GM12878 (cell line): ENCODE data around the gene CPB2. TPM values are rescaled to one million over a fixed set of nuclear protein-coding genes. Genes with fewer than 3 reads are reported as not detected.

Source experiments
- ATAC-seq: fragments of 200-7000 bp; cut with Tn5 transposase; 3 replicates; pipeline ENCODE4 v1.9.1; 2020; ENCODE audit warnings: mild to moderate bottlenecking, moderate library complexity
- BruUV-seq: library from RNA; stranded (reverse); fragments of 400-500 nt; replicated peaks from 2 replicates; lab custom pipeline; 2021; lab: Mats Ljungman, UMichigan
- CTCF ChIA-PET: fragments of 300-600 bp; sonication (Branson Sonifier 250); formaldehyde crosslinking; extraction: SDS; loops from one replicate; lab custom pipeline; 2021; ENCODE audit warnings: inconsistent platforms; lab: Yijun Ruan, JAX
- POLR2A ChIA-PET: fragments of 350-600 bp; formaldehyde crosslinking; extraction: SDS; loops from one replicate; lab custom pipeline; 2021; ENCODE audit warnings: inconsistent platforms; lab: Charles Lee
- RAD21 ChIA-PET: fragments of 300-600 bp; sonication (Branson Sonifier 250); formaldehyde crosslinking; loops from one replicate; lab custom pipeline; 2023; ENCODE audit warnings: antibody characterized with exemption; ENCODE audit not compliant: unreplicated experiment; lab: Charles Lee
- SMC1A ChIA-PET: fragments of 300-600 bp; sonication (Branson Sonifier 250); formaldehyde crosslinking; loops from one replicate; lab custom pipeline; 2023; ENCODE audit not compliant: unreplicated experiment, uncharacterized antibody; lab: Charles Lee
- DNase-seq: peaks from one replicate; pipeline ENCODE4 v3.0.0-alpha.2; 2011; ENCODE audit warnings: low read depth, low spot score
- FAIRE-seq: peaks from 3 replicates; lab custom pipeline; 2011; peaks lifted over from hg19 to GRCh38; lab: Jason Lieb, UNC
- H2AFZ ChIP-seq: 2 replicates; pipeline ENCODE4 v1.6.0; 2011; ENCODE audit warnings: low read depth, low read length, control low read depth; ENCODE audit not compliant: control insufficient read depth
- H3K27ac ChIP-seq: 2 replicates; pipeline ENCODE4 v1.5.1; 2011; ENCODE audit warnings: control low read depth; ENCODE audit not compliant: control insufficient read depth, insufficient read depth
- H3K27me3 ChIP-seq, 2 experiments: replicated peaks in 1 of 2; 2 replicates each; pipeline versions ENCODE4 v1.6.0 to v1.6.1; 2011; ENCODE audit warnings: low read length in 1 of 2; ENCODE audit not compliant: control insufficient read depth in 2 of 2, insufficient read depth in 2 of 2
- H3K36me3 ChIP-seq, 2 experiments: 2 replicates each; pipeline ENCODE4 v1.5.1; 2011; ENCODE audit warnings: low read length in 1 of 2; ENCODE audit not compliant: control insufficient read depth in 2 of 2, insufficient read depth in 2 of 2
- H3K4me1 ChIP-seq: 2 replicates; pipeline ENCODE4 v1.6.1; 2011; ENCODE audit warnings: mild to moderate bottlenecking, low read length, moderate library complexity, mixed read lengths; ENCODE audit not compliant: control insufficient read depth, insufficient read depth
- H3K4me2 ChIP-seq: 2 replicates; pipeline ENCODE4 v1.6.0; 2011; ENCODE audit warnings: control low read depth; ENCODE audit not compliant: control insufficient read depth, insufficient read depth
- H3K4me3 ChIP-seq: fragments of 200-600 bp; sonication (generic); 2 replicates; pipeline ENCODE4 v1.5.1; 2016
- H3K79me2 ChIP-seq: 2 replicates; pipeline ENCODE4 v1.6.0; 2011; ENCODE audit warnings: low read length; ENCODE audit not compliant: control insufficient read depth, insufficient read depth
- H3K9ac ChIP-seq: 2 replicates; pipeline ENCODE4 v1.8.0; 2011; ENCODE audit warnings: low read length, control low read depth, mixed read lengths; ENCODE audit not compliant: control insufficient read depth, insufficient read depth
- H3K9me3 ChIP-seq: replicated peaks from 3 replicates; pipeline ENCODE4 v1.5.1; 2011; ENCODE audit warnings: mild to moderate bottlenecking, low read length; ENCODE audit not compliant: control insufficient read depth, insufficient read depth
- H4K20me1 ChIP-seq: 2 replicates; pipeline ENCODE4 v1.6.0; 2011; ENCODE audit not compliant: control insufficient read depth, insufficient read depth
- NFIC ChIP-seq: IDR thresholded peaks from 2 replicates; pipeline ENCODE4 v1.6.1; 2012; ENCODE audit warnings: low read depth, mild to moderate bottlenecking, inconsistent platforms, low read length, moderate library complexity
- NFYB ChIP-seq: IDR thresholded peaks from 2 replicates; pipeline ENCODE4 v1.6.1; 2011; ENCODE audit warnings: low read depth, mild to moderate bottlenecking, low read length, improper control_type of control experiment, moderate library complexity; ENCODE audit not compliant: insufficient read depth
- ZSCAN29 ChIP-seq: fragments of 450-650 bp; IDR thresholded peaks from 2 replicates; pipeline ENCODE4 v1.6.1; 2017; ENCODE audit warnings: mild to moderate bottlenecking, moderate library complexity
- WGBS: methylation state at CpG from one replicate; pipeline ENCODE4 v1.1.6; 2016; ENCODE audit warnings: low lambda C conversion rate; ENCODE audit not compliant: insufficient replicate concordance, insufficient coverage; ENCODE audit errors: missing lambda C conversion rate; 5-methylcytosine and 5-hydroxymethylcytosine counted together
- in situ Hi-C: fragments of 300-500 bp; cut with MboI; formaldehyde crosslinking; loops from 9 replicates; pipeline ENCODE4 v1.14.3; 2018; ENCODE audit warnings: mixed read lengths
- intact Hi-C: fragments of 100-400 bp; cut with micrococcal nuclease; formaldehyde crosslinking; loops from one replicate; pipeline ENCODE4 v1.14.2; 2022; ENCODE audit not compliant: unreplicated experiment
- polyA plus RNA-seq, 11 experiments: library from polyadenylated mRNA; depleted of rRNA in 4 of 11; unstranded in 6 of 11; stranded (reverse) in 5 of 11; fragments of >200 nt; fragmentation: Nextera tagmentation in 4 of 11; fragmentation: Illumina TruSeq in 1 of 11; extraction: Ambion mirVana in 4 of 11; extraction: Trizol in 1 of 11; gene quantifications; 1 replicate in 1 of 11; 2 replicates in 10 of 11; pipeline versions ENCODE4 v1.2.1 to v1.2.3, GENCODE V29; 2011 to 2016; ENCODE audit warnings: inconsistent platforms in 2 of 11, missing spikeins in 2 of 11, low read depth in 1 of 11
- total RNA-seq, 4 experiments: library from RNA; depleted of rRNA in 3 of 4; stranded (reverse); fragments of >200 nt in 3 of 4; fragmentation: Illumina TruSeq in 1 of 4; extraction: Trizol in 1 of 4; gene quantifications; 2 replicates each; pipeline versions ENCODE4 v1.2.1 to v1.2.3, GENCODE V29; 2013 to 2021
- TF ChIP-seq, protein P1 (sequence below), 3 experiments: IDR thresholded peaks in 2 of 3; conservative IDR thresholded peaks in 1 of 3; 2 replicates each; pipeline ENCODE4 v1.5.1; 2011; ENCODE audit warnings: low read depth in 3 of 3, low read length in 3 of 3, mild to moderate bottlenecking in 3 of 3, control low read depth in 2 of 3, moderate library complexity in 2 of 3, inconsistent platforms in 1 of 3, mixed read lengths in 1 of 3; ENCODE audit not compliant: control insufficient read depth in 2 of 3, insufficient read depth in 1 of 3; ENCODE audit errors: extremely low read depth in 1 of 3
- TF ChIP-seq, protein P2 (sequence below): fragments of 450-650 bp; IDR thresholded peaks from 2 replicates; pipeline ENCODE4 v1.6.1; 2017; ENCODE audit warnings: mild to moderate bottlenecking, moderate library complexity

CPB2 gene
- total and polyA plus RNA-seq, 10 of the 15 experiments (the other 5 are each of a cell fraction or from before 2014, with no cell fraction given): 0.05 to 0.87 (median 0.13) TPM; not detected in 3

DNA sequence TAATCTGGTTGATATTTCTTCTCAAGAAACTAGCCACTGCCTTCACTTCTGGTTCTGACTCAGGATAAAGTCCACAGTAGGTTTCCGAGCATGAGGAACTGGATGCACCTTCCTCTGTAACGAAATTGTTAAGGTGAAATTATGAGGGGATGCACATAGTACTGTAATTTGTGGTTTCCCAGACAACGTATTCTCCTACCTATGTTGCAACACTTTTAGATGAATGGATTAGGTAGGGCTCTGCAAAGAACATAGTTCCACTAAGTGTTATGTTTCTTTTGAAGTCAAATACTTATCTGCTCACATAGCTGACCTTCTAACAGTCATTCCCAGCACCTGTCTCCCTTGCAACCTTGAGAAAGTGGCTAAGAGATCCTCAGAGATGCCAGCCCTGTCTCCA is 46.6 kb downstream of the CPB2 start:
- ChIA-PET CTCF (interaction anchor here (1.5 to 1.7 kb wide), 2 partner anchors 11 to 12 kb away, joined by 4 read pairs; no protein-coding TSS in a partner anchor), SMC1A (interaction anchor here (1.0 to 1.7 kb wide), 2 partner anchors 9 to 25 kb away, joined by 3 to 5 read pairs; no protein-coding TSS in a partner anchor), POLR2A (no interaction called here), RAD21 (interaction anchor here (1.0 kb wide), 1 partner anchor 93 kb away, joined by 3 read pairs; no protein-coding TSS in a partner anchor)
- no peaks in the 10 kb centered on the region for H3K4me1 ChIP-seq
- FAIRE-seq (no peak), DNase-seq (no peak), ATAC-seq (no peak)
- H3K4me2 ChIP-seq: no peak overlapping the region
- H3K4me3 ChIP-seq: no peak overlapping the region
- no TSS peak for BruUV-seq
- TF ChIP-seq NFYB (no peak), NFIC (no peak), ZSCAN29 (no peak)
- TF ChIP-seq, protein P1, sequence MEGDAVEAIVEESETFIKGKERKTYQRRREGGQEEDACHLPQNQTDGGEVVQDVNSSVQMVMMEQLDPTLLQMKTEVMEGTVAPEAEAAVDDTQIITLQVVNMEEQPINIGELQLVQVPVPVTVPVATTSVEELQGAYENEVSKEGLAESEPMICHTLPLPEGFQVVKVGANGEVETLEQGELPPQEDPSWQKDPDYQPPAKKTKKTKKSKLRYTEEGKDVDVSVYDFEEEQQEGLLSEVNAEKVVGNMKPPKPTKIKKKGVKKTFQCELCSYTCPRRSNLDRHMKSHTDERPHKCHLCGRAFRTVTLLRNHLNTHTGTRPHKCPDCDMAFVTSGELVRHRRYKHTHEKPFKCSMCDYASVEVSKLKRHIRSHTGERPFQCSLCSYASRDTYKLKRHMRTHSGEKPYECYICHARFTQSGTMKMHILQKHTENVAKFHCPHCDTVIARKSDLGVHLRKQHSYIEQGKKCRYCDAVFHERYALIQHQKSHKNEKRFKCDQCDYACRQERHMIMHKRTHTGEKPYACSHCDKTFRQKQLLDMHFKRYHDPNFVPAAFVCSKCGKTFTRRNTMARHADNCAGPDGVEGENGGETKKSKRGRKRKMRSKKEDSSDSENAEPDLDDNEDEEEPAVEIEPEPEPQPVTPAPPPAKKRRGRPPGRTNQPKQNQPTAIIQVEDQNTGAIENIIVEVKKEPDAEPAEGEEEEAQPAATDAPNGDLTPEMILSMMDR (IDR thresholded peaks at IDR 0.05 in 2 of 3, conservative IDR thresholded peaks at IDR 0.05 in 1 of 3; ENCODE audit: control insufficient read depth in 2 of 3, extremely low read depth in 1 of 3, insufficient read depth in 1 of 3, low read depth in 3 of 3, low read length in 3 of 3): no peak
- TF ChIP-seq, protein P2, sequence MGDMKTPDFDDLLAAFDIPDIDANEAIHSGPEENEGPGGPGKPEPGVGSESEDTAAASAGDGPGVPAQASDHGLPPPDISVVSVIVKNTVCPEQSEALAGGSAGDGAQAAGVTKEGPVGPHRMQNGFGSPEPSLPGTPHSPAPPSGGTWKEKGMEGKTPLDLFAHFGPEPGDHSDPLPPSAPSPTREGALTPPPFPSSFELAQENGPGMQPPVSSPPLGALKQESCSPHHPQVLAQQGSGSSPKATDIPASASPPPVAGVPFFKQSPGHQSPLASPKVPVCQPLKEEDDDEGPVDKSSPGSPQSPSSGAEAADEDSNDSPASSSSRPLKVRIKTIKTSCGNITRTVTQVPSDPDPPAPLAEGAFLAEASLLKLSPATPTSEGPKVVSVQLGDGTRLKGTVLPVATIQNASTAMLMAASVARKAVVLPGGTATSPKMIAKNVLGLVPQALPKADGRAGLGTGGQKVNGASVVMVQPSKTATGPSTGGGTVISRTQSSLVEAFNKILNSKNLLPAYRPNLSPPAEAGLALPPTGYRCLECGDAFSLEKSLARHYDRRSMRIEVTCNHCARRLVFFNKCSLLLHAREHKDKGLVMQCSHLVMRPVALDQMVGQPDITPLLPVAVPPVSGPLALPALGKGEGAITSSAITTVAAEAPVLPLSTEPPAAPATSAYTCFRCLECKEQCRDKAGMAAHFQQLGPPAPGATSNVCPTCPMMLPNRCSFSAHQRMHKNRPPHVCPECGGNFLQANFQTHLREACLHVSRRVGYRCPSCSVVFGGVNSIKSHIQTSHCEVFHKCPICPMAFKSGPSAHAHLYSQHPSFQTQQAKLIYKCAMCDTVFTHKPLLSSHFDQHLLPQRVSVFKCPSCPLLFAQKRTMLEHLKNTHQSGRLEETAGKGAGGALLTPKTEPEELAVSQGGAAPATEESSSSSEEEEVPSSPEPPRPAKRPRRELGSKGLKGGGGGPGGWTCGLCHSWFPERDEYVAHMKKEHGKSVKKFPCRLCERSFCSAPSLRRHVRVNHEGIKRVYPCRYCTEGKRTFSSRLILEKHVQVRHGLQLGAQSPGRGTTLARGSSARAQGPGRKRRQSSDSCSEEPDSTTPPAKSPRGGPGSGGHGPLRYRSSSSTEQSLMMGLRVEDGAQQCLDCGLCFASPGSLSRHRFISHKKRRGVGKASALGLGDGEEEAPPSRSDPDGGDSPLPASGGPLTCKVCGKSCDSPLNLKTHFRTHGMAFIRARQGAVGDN: no peak
- H4K20me1 ChIP-seq: no peaks in the 10 kb centered on the region
- H3K9me3 ChIP-seq: no peaks in the 10 kb centered on the region
- no peak overlapping the region for H3K9ac ChIP-seq
- 13% methylated on average over 3 of the region's 3 CpGs for WGBS
- H3K27me3 ChIP-seq: no peaks in the 10 kb centered on the region
- intact Hi-C loops: no loop called here
- H2AFZ ChIP-seq: no peak overlapping the region
- H3K27ac ChIP-seq: no peak overlapping the region
- in situ Hi-C loops: no loop called here
- peaks cover 4% of the 10 kb centered on the region for H3K79me2 ChIP-seq
- H3K36me3 ChIP-seq: no peaks in the 10 kb centered on the region; a peak in 1 of 4 replicates
